Epithelial cell of prostate (primary cell): Measurements from ENCODE around the gene ATP7B.
"Not testable (repeated sequence)": the region's sequence is repeated elsewhere in the genome, so short reads cannot be mapped to it uniquely, and the experiment has no call there.

Experiments
- DNase-seq: peaks from one replicate; pipeline ENCODE4 v3.0.0-alpha.2; 2011; ENCODE audit warnings: low read depth, low spot score
- H3K27ac ChIP-seq: fragments of 450-650 bp; 2 replicates; pipeline ENCODE4 v1.5.1; 2017; ENCODE audit warnings: mild to moderate bottlenecking

The ATP7B gene

GRCh38 chr13:51925865-51926527 lies 85.3 kb downstream of the ATP7B start:
- no peak overlapping the region for H3K27ac ChIP-seq
- DNase-seq, result no peak

- H3K27ac ChIP-seq, result no peak overlapping the region
- DNase-seq, result no peak
These were observed 86.3 kb downstream of the ATP7B start for GRCh38 chr13:51924756-51925544.

DNA sequence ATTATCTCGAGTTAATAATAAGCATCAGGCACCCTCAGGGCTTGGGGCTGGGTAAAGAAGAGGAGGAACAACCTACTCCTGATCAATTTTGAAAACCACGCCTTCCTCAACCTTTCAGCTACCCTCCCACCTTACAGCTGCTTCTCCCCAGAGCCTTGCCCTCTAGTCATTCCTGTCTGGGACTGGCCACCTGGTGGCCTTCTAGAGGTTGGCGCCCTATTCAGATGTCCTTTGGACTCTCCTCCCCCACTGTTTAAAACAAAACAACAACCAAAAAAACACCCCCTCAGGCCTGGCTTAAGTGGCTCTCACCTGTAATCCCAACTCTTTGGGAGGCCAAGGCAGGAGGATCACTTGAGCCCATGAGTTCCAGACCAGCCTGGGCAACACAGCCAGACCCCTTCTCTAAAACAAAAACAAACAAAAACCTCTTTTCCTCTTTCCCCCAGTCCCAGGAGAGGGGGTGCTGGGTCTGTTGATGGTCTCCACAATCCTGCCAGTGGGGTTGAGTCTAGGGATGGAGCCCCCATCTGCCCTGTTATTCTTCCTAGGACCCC lies 87.2 kb downstream of the ATP7B start:
- DNase-seq, result no peak
- no peak overlapping the region for H3K27ac ChIP-seq

DNA sequence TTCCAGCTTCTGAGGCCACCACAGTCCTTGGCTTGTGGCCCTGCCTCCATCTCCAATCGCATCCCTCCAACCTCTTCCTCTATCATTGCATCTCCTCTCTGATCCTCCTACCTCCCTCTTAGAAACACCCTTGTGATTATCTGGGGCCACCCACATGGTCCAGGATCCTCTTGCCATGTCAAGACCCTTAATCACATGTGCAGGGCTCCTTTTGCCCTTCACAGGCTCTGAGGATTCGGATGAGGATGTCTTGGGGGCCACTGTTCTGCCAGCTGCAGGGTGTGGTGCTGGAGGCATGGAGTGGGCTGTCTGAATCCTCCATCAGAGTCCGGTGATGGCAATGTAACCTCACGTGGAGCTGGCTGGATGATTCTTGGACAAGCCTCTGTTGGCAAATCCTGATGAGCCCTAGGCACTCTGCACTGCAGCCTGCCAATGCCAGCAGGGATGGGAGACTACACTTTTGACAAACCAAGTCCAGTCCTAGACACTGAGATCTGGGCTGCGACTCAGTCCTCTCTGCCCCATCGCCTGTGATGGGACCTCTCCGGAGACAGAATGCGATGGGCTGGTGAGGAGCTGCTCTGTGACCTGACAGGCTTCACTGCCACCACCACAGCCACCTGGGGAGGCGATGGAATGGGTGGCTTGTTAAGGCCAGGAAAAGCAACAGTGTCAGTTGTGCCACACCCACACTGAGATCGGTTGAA lies 88.3 kb downstream of the ATP7B start:
- no peak for DNase-seq
- H3K27ac ChIP-seq, result no peak overlapping the region

DNA sequence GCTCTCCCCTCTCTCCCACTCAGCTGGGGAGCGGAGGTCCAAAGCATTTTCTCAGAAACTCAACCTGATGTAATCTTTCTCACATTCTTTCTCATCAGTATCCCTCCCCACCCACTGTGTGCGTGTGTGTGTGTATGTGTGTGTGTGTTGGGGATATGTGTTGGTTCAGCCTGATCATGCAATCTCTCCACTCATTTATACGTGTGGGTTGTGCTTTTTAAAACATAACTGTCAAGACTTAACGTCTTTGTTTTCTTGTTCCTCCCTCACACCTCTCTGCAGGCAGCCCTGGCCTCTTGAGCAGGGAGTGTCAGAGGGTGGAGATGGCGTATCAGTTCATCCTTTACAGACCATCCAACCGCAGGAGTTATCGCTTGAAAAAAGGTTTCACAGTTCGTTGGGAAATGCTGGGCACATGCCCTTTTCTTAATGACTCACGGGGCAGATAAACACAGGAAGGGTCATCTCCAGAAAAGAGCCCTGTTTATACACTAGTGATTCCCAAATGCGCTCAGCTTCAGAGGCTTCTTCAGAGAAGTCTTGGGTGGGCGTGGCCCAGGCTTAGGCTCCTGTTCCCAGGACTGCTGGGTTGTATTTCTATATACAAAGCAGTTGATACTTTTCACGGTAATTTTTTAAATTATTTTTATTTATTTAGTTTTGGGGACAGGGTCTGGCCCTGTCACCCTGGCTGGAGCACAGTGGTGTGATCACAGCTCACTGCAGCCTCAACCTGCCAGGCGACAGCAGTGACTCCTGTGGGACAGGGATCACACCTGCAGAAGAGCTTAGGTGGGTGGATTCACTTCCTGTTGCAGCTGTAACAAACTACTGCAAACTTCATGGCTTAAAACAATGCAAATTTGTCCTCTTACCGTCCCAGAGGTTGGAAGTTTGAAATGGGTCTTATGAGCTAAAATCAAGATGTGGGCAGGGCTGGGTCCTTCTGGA lies 89.2 kb downstream of the ATP7B start:
- no peak for DNase-seq
- no peak overlapping the region for H3K27ac ChIP-seq

DNA sequence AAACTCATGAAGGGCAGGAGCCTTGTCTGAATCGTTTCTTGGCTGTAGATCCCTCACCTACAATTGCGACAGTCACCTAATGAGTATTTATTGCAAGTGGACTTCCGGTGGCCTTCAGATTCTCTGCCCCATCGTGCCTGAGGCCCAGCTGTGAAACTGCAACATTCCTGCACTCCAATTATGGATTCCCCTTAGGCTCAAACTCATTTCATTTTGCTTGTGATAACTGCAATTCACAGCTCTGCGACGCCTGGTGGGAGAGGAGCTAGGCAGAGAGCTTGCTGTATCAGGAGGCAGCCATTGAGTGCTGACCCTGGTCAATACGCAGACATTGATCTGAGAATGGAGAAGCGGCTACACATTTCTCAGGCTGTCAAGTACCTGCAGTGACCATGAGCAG lies 90.5 kb downstream of the ATP7B start:
- no peak overlapping the region for H3K27ac ChIP-seq
- DNase-seq, result no peak

- no peak for DNase-seq
- H3K27ac ChIP-seq, result no peak overlapping the region
These were observed 91.0 kb downstream of the ATP7B start for GRCh38 chr13:51920267-51920666.

DNA sequence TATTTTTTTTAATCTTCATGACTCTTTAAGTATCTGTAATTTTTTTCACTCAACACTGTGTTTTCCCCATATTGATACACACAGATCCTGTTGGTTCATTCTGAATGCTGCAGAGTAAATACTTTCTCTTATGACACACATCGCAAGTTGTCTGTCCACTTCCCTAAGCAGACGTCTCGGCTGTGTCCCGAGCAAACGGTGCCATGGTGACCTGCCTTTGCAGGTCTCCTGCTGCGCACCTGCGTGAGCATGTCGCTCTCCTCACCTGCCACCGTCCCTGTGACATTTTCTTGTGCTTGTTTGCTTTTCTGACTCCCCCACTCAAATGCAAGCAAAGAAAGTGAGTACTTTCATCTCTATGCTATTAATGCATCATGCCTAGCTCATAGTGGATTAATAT lies 91.7 kb downstream of the ATP7B start:
- H3K27ac ChIP-seq, result no peak overlapping the region
- peak; percentile 5 for DNase-seq

GRCh38 chr13:51916962-51917361 lies 94.3 kb downstream of the ATP7B start:
- no peak overlapping the region for H3K27ac ChIP-seq
- DNase-seq, result no peak

GRCh38 chr13:51916051-51916818 lies 95.0 kb downstream of the ATP7B start:
- no peak for DNase-seq

DNA sequence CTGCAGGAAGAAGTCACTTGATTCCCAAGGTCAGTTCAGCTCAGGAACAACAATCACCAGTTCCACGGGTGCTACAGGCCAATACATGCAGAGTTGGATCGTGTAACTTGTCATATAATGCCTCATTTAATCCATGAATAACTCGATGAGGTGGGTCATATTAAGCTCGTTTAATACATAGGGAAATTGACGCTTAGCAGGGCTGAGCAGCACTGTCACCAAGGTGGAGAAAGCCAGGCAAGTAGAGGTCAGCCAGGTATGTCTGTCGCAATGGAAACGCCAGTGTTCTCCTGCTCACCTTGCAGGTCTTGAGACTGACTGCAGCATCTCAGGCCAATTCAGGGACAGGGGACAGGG lies 97.1 kb downstream of the ATP7B start:
- H3K27ac ChIP-seq, result no peak overlapping the region
- DNase-seq, result no peak

More at GRCh38 chr13:51916051-51916818, 95.0 kb downstream of the ATP7B start:
- H3K27ac ChIP-seq, result no peak overlapping the region

DNA sequence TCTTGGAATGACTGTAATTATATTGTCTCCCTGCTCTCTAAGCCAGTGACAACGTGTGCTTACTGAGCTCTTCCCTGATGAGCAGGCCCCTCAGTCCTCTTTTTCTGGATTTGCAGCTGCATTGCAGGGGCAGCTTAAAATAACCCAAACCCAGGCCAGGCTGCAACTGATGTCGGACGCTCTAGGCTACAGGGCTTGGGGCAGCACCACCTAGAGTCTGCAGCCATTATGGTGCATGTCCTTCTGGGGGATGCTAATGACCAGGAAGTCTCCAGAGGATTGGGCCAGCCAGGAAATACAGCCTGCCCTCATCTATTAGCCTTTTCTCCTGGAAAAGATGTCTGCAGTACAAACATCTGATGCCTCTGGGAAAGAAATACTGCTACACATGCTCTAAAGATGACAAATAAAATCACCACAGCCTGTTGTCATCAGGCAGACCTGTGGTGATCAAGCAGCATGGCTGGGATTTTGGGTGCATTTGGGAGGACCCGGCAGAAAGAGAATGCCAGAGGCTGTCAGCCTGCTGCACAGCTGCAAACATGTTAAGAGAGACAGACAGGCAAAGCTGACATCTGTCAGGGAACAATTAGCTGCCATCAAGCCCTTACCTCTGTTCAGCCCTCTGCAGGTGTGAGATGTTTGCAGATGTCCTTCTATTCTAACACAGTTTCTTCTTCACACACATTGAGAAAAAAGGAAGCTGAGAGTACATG lies 97.7 kb downstream of the ATP7B start:
- DNase-seq, result no peak
- no peak overlapping the region for H3K27ac ChIP-seq

- H3K27ac ChIP-seq, result no peak overlapping the region
- no peak for DNase-seq
These were observed 98.6 kb downstream of the ATP7B start for GRCh38 chr13:51912511-51913225.

- DNase-seq, result no peak
- no peak overlapping the region for H3K27ac ChIP-seq
These were observed 99.2 kb downstream of the ATP7B start for GRCh38 chr13:51912091-51912490.

DNA sequence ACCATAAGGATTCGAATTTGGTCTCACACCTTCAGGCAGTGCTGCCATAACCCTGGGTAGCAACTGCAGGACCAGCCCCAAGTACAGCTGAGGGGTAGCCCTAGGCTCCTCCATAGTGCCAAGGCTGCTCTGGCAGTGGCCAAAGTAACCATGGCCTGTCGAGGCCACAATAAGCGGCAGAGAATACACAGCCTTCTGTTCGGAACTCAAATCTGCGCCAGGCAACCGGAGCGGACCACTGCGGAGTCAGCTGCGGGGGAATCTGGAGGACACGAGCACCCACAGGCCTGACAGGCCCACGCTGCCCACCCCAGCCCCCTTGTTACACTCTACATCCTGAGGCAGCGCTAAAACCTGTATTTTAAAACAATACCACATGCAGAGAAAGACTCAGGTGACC lies 100.7 kb downstream of the ATP7B start:
- no peak overlapping the region for H3K27ac ChIP-seq
- DNase-seq, result no peak

DNA sequence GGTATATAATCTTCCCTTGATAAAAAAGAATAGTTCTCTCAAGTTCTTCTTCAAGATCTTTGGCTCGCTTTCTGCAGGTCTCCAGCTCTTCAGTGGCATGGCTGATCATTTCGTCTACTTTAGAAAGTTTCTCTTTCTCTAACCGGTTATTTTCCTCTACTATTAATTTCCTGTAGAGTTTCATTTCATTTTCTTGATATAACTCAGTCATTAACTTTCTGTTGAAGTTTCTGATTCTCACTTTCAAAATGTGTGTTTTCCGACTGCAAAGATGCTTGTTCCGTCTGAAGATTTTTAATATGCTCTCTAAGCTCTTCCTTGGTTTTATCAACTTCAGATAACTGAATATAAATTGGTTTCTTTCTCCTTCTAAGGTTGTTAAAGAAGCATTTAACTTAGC lies 102.0 kb downstream of the ATP7B start:
- DNase-seq, result not testable (repeated sequence)

GRCh38 chr13:51907040-51907732 lies 104.1 kb downstream of the ATP7B start:
- H3K27ac ChIP-seq, result no peak overlapping the region
- no peak for DNase-seq

More for the DNA sequence above, 102.0 kb downstream of the ATP7B start:
- H3K27ac ChIP-seq, result not testable (repeated sequence)
